Measurements from ENCODE around the gene WASF3.

WASF3 gene

GRCh38 chr13:26681036-26681435 lies 123.6 kb downstream of the WASF3 start:
- no peak for DNase-seq (ENCODE audit: low read depth in 2 of 2)

DNA sequence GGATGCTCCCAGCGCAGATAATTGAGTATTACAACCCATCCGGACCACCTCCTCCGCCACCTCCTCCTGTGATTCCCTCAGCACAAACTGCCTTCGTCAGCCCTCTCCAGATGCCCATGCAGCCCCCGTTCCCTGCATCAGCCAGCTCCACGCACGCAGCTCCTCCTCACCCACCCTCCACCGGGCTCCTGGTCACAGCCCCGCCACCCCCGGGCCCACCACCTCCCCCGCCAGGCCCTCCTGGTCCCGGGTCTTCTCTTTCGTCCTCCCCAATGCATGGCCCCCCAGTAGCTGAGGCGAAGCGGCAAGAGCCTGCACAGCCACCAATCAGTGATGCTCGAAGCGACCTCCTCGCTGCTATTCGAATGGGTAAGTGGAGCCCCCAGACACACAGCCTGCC lies 125.1 kb downstream of the WASF3 start:
- DNase-seq (ENCODE audit: low read depth in 2 of 2): no peak

GRCh38 chr13:26685606-26686005 lies 128.1 kb downstream of the WASF3 start:
- DNase-seq (ENCODE audit: low read depth in 2 of 2): no peak

- no peak for DNase-seq (ENCODE audit: low read depth in 2 of 2)
Measured at GRCh38 chr13:26686285-26686684, 128.8 kb downstream of the WASF3 start.

DNA sequence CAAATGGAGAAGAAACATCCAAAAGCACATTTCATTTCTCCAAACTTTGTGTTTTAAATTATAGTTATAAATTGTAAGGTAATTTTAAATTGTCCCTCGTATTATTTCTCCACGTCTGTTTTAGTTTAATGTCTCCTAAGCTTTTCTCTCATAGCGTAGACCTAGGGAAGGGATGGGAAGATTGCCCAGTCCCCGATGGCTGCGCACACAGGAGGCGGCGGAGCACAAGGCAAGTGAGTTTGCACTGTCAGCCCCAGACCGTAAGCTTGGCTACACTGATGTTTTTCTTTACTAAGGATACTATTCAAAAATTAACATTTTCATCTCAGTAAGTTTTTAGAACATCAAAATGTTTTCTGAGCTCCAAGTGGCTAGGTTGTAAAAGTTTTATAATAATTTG lies 130.8 kb downstream of the WASF3 start:
- DNase-seq (ENCODE audit: low read depth in 2 of 2): no peak

- DNase-seq (ENCODE audit: low read depth in 2 of 2): no peak
Measured at GRCh38 chr13:26688980-26689379, 131.5 kb downstream of the WASF3 start.

GRCh38 chr13:26693749-26694463 lies 136.4 kb downstream of the WASF3 start:
- DNase-seq (ENCODE audit: low read depth in 2 of 2): no peak

DNA sequence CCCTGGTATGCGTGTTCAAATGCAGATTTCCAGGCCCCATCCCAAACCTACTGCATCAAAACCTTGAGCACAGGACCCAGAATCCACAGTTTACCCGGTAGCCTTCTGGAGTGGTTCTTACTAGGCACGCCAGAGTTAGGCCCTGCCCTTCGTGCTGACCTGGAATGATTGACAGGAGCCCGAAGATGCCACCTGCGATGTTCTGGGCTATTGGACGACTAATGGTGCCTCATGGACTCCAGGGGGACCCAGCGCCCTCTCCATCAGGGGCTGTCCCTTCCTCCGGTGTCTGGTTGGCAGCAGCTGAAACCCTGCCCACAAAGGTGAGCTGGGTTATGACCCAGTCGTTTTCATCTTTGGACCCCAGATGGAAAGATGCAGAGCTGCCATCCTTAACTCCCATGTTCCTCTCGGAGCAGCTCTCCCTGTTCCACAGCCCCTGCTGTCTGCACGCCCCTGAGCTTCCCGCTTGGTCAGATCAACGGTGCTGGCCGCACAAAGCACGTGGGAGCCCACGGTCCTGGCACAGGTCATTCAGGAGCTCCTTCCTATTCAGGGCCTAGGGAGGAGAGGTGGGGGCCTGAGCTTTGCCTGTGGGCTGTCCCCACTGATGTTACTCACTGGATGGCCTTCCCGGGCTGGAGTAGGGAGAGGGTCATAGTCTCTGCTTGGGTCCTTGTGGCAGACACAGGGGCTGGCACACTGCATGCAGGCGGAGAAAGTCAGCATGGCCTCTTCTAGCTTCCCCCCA lies 137.3 kb downstream of the WASF3 start:
- DNase-seq (ENCODE audit: low read depth in 2 of 2): no peak

DNA sequence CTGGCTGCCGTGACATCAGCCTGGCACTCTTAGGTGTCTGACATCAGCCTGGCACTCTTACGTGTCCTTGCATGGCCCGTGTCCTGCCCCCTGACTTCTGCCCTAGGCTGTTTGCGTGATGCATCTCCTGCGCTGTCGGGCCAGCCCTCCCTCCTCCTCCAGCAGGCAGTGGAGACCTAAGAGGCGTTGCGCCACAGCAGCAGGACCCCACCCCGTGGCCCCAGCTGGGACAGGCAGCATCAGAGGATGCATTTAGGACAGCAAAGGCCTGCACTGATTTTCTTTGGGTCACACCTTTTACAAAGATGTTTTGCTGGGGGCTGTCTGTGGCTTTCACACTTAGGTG lies 137.8 kb downstream of the WASF3 start:
- no peak for DNase-seq (ENCODE audit: low read depth in 2 of 2)

DNA sequence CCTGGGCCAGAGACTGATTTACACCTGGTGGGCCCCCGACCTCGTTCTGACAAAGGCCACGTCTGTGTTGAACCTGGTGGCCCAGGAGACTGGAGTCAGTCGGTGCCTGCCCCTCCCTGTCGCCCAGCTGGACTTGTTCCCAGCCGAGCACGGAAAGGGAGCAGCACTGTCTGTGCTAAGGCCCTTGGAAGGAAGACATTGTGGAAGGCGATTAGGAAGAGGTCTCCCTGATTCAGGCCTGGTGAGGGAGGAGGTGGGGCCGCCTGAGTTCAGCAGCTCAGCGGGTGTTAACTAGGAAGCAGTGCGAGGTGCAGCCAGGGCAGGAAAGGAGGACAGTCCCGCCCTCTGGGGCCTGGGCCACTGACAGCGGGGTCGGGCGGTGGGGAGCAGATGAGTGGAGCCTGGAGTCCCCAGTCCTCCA lies 138.4 kb downstream of the WASF3 start:
- DNase-seq (ENCODE audit: low read depth in 2 of 2): no peak

DNA sequence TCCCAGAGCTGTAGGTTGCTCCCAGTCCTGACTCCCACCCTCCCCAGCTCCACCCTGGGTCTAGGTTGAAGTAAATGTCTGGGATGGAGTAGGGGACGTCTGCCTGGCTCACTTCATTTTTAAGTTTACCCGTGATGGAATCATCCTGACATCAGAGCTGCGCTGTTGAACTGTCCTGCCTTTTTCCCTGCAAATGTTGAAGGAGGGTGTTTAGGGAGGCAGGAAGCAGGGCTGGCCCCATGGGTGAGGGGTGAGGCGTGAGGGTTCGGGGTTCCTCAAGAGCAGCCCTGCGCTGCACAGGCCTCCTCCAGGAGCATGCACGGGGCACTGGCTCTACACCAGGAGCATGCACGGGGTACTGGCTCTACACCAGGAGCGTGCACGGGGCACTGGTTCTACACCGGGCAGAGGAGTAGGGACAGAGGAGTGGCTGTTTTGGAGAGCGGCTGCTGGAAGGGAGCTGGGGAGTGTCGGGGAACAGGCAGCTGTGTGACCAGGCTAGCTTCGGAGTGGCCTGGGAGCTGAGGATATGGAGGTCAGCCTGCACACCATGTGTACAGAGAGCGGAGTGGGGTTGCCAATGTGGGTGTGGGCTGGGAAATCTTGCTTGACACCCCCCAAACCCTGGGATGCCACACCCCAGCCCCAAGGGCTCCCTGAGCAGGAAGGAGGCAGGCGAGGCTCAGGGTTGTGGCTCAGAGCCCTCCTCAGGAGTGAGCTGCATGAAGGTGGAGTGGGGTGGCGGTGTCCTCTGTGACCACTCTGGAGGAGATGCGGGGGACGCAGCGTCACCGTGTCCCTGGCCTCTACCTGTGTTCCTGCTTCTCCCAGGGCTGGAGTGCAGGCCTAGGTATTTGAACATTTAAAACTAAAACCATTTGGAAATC lies 139.8 kb downstream of the WASF3 start:
- DNase-seq (ENCODE audit: low read depth in 2 of 2): no peak

DNA sequence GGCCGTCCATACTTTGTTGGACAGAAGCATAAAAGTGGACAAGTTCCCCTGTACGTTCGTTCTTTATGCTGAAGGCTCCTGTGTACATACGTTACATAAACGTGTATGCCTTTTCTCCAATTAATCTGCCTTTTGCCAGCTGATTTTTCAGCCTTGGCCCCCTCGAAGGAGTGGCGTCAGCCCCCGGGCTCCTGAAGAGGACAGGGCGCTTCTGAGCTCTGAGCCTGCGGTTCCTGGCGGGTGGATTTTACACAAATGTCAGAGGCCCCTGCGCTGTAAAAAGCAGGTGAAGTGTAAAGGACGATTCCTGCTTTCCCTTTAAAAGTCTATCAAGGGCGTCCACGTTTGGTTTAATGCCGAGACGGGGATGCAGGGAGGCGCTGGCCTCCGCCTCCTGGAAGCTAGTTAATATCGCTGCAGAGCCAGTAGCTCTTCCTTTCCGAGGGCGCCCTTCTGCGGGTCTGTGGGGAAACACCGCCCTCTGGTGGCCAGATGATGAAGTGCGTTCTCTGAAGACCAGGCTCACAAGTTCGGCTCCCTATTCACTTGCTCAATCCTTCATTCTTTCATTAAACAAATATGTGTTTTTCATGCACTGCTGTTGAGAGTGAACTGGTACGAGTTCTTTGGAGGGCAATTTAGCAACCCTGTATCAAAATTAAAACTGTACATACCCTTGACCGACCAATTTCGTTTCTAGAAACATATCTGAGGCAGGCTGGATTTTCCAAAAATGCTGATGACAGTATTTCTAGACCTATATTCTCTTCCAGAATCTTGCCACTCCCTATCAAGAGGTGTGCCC lies 141.1 kb downstream of the WASF3 start:
- DNase-seq (ENCODE audit: low read depth in 2 of 2): peak; percentile 67 to 78

DNA sequence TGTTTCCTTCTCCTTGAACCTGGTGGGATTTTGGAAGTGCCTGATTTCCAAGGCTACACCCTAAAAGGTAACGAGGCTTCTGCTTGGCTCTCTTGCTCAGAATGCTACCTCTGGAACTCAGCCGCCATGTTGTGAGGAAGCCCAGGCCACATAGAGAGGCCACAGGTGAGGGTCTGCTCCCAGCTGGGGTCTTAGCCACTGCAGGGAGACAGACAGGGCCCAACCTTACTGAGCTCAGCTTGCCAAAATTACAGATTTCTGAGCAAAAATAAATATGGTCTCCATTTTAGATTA lies 141.7 kb downstream of the WASF3 start:
- DNase-seq (ENCODE audit: low read depth in 2 of 2): no peak

GRCh38 chr13:26705536-26705935 lies 148.1 kb downstream of the WASF3 start:
- no peak for DNase-seq (ENCODE audit: low read depth in 2 of 2)

DNA sequence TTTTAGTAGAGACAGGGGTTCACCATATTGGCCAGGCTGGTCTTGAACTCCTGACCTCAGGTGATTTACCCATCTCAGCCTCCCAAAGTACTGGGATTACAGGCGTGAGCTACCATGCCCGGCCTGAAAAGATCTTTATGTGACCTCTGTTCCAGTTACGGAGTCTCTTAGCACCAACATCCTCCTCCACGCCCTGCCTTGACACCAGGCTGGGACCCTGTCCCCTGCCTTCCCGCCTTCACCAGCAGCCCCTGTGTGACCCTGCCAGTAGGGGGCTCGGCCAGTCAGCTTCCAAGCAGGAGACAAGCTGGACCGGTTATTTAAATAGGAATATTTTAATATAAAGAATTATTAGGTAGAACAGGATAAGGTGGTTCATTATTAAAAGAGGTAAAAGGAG lies 148.9 kb downstream of the WASF3 start:
- no peak for DNase-seq (ENCODE audit: low read depth in 2 of 2)

DNA sequence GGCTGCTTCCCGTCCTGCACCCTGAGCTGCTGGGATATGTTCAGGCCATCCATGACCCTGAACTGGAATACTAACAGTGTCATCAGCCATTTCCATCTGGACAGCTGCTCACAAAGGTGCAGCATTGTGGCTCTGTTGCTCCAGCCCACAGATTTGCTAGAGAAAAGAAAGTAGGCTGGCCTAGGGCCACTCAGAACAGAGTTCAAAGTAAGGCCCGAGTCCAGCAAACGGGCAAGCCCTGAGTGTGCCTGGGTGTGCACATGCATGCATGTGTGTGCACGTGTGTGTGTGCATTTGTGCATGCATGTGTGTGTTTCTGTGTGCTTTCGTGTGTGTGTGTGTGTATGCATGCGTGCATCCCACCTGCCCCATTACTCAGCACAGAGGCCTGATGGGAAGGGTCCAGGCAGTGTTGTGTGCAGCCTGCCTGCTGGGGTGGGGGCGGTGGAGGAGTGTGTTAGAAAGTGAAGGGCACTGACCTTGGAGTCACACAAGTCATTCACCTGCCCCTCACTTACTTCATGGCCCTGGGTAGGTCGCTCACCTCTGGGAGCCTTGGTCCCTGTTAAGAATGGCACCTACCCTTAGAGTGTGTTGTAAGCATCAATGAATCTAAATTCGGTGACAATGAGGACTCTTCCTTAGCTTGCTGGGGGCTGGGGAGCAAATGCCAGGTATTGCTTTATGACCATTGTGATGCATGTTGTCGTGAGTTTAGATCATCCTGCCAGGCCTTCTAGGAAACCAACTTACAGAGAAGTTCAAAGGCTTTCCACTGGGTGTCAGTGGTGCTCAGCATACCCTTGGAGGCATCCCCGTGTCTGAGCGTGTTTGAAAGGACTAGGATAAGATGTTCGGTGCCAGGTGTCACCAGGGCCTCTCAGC lies 149.9 kb downstream of the WASF3 start:
- no peak for DNase-seq (ENCODE audit: low read depth in 2 of 2)

DNA sequence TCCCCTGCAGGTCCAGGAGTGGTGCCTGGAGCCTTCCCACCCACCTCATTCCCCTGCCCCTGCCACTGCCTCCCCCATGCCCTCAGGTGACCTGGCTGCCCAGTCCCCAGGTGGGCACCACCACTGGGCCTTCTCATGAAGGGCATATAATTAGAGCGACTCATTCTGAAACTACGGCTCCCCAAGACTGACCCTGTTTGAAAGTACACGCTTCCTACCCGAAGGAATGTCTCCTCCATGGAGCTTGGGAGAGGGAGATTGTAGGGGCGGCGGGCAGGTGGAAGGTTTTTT lies 150.5 kb downstream of the WASF3 start:
- no peak for DNase-seq (ENCODE audit: low read depth in 2 of 2)

DNA sequence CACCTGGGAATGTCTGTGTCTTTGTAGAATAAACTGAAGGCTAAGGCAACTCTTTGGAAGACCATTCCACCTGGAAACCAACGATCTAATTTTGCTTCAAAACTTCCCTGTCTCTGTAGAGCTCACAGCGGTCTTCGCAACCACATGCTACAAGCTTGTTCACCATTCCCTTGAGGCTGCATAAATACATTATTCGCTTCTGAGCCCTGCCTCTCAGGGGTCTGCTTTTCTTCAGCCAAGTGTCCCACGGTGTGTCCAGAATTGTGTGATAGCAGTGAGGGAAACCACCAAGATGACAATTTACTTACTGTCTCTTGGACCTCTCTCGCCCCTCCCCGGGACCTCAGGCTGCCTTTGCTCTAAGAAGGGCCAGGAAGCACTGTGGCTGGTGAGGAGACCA lies 152.0 kb downstream of the WASF3 start:
- DNase-seq (ENCODE audit: low read depth in 2 of 2): no peak

- DNase-seq (ENCODE audit: low read depth in 2 of 2): no peak
Measured at GRCh38 chr13:26710166-26710565, 152.7 kb downstream of the WASF3 start.

GRCh38 chr13:26711211-26711610 lies 153.7 kb downstream of the WASF3 start:
- no peak for DNase-seq (ENCODE audit: low read depth in 2 of 2)

DNA sequence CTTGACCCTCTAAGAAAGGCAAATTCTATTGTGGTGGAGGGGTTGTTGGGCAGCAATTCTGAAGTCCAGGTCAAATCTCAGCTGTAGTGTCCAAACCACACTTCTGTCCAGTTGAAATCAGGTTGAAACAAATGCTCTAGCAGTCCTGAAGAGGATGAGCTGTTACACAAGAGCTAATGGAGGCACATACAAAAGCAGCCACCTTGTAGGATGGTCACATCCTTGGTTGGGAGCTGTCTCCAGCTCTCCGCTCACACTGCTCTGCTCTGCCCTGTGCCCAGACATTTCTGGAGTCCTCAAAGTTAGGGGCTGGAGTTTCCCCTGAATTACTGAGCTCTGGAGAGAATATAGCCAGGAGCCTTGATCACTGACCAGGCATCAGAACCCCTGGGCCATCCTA lies 155.9 kb downstream of the WASF3 start:
- DNase-seq (ENCODE audit: low read depth in 2 of 2): no peak

Data from activated CD4-positive, alpha-beta T cell treated with anti-CD3 and anti-CD28 coated beads for 24 hours (primary cell).